DMS53 treated with DMSO at 0.1 percent for 48 hours (cell line): Measurements from ENCODE around the gene DUOX1.
A peak's percentile ranks its signal among the peaks of the same experiment; 100 is the strongest.

Experiments
- DNase-seq: peaks from one replicate; lab custom pipeline; 2025; ENCODE audit not compliant: unreplicated experiment; lab: John Stamatoyannopoulos, UW

Gene DUOX1

GRCh38 chr15:45166834-45167630, 37.2 kb downstream of the DUOX1 start:
- DNase-seq = peak; percentile 53

- no peak for DNase-seq
Measured at GRCh38 chr15:45167631-45168205, 37.9 kb downstream of the DUOX1 start.

GRCh38 chr15:45168286-45168685, 38.5 kb downstream of the DUOX1 start:
- no peak for DNase-seq

DNA sequence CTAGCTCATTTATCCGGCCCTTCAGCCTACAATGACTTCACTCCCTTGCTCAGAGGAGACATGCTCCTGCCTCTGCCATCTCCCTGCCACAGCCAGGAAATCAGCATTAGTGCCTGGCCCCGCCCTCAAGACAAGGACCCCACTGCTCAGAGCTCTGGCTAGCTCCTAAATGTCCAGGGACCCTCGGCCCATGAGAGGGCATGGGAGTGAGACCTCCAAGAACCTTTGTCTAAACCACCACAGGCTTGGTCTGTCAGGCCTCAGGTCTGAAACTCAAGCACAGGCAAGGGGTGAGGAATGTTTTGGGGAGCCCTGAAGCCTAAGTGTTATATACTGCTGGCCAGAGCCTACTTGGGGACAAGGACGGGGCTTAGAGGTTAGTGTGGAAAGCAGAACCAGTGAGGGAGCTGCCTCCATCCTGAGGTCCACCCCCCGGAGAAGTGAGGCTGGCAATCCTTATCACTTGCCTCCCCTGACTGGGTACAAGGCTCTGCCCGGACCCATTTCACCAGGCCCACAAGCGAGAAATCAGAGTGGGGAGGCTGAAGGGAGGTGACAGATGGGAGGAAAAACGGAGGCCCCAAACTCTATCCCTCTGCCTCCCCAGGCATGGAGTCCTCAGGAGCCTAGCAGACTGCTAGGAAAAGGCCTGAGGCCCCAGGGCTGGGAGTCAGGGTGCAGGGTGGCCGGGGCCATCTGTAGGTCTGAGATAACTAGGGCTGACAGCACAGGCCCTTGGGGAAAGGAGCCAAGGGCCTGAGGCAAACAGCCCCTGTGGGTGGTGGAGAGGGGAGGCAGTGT, 39.2 kb downstream of the DUOX1 start:
- DNase-seq = no peak

DNA sequence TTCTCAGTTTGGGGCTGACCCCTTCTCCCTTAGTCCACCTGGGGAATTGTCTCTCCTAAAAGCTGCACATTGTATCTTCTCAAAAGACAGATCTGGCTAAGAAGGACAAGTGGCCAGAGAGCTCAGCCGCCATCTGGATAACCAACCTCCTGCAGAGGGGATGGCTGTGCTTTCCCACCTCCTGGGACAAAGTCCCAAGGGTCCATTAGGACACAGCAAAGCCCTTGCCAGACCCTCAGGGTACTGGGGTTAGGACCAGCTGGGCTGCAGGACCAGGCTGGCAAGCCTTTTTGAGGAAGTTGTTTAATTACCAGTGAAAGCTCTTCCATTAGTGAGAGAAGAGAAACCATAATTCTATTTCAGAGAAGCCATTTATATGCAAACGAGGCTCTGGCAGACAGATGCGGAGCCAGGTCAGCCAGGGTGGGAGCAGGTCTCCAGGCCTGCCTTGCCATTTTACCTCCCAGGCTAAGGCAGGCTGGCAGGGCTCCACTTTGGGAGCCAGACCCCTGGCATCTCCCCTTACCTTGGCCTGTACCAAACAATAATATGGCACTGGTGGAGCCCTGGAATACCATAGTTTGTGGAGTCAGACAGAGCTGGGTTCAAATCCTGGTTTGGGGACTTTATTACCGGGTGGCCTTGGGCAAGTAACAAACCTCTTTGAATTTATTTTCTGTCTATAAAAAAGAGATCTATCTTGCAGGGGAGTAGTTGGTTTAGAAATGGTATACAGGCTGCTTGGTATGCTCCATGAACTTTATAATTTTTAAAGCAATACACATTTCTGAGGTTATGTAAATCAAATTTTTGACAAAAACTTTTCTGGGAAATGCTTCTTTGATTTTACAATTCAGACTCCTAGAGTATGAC, 40.0 kb downstream of the DUOX1 start:
- no peak for DNase-seq

DNA sequence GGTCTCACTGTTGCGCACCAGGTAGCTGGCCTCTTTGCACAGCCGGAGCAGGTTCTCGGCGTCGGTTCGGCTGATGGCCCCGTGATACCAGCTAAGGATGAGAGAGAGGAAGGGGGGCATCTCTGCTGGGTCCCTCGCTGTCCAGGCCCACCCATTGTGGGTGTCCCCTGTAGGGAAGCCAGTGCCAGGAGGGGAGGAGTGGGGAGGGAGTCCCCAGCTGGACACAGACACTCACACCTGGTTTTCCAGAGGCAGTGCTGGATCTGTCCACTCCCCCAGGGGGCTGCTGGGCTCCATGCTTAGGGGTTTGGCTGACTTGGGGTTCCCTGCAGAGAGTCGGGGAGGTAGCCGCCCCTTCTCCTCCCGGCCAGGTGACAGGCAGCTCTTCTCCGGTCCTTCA, 42.1 kb downstream of the DUOX1 start:
- no peak for DNase-seq

- no peak for DNase-seq
Measured at GRCh38 chr15:45174069-45174468, 44.3 kb downstream of the DUOX1 start.

- no peak for DNase-seq
Measured at GRCh38 chr15:45174577-45174976, 44.8 kb downstream of the DUOX1 start.

DNA sequence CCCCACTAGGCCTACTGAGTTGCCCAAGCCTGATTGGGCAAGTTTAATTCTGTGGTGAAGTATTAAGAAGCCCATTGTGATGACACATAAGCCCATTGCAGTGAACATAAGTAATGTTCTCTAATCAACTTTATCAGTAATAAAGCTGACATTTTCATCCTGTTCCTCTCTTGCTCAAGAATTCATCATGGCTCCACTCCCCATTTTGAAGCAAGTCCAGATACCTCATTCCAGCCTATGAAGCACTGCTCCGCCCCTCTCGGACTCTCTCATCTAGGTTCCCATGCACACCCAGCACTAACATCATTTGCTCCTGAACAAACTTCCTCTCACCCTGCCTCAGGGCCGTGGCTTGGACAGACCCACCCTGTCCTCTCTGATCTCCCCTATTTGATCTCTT, 47.5 kb downstream of the DUOX1 start:
- no peak for DNase-seq

GRCh38 chr15:45179221-45179985, 49.6 kb downstream of the DUOX1 start:
- DNase-seq = no peak

DNA sequence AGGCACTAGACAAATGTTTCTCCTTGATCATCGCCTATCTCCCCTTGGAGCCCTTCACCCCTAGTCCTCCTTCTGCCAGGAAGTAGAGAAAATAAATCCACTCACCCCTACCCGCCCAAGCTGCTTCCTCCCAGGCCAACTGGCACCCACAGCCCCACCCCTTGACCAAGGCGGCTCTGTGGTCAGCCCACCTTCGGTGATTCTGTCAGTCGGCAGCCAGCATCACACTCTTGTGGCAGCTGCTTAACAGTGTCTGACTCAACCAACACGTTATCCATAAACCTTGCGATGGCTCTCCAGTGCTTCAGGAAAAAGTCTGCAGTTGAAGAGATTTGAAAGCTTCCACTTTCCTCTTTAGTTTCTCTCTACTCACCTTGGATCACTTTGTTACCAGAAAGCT, 50.4 kb downstream of the DUOX1 start:
- no peak for DNase-seq

DNA sequence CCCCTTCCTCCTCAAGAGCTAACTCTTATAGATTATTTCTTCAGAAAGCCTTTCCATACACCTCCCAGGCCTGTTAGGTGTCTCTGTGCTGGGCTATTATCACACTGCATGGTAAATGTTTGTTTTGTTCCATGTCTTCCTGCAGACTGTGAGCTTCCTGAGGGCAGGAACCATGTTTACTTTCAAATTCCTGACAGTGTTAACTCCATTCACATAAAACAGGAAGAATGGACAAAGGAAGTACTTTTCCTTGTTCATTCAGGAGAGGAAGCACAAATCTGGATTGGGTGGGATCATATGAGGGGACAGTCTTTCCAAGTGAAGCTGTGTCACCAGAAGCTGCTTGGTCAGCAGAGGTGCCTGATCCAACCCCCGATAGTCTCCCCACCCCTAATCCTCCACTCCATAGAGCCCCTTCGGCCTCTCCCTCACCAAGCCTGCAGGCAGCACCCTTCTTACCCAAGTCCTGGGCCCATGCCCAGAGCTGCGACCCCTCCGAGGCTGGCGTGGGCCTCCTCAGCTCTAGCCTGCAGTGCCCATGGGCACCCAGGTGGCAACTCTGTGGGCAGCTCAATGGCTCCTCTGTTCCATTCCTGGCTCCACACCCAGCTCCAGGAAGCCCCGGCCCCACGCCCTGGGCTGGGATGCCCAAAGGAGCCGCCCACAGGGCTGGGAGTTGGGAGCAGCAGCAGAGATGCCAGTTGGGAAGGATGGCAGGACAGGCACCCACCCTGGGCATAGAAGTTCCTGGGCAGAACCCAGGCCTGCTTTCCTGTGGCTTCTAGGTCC, 51.0 kb downstream of the DUOX1 start:
- DNase-seq = no peak

GRCh38 chr15:45181491-45182285, 51.9 kb downstream of the DUOX1 start:
- peak; percentile 24 for DNase-seq

DNA sequence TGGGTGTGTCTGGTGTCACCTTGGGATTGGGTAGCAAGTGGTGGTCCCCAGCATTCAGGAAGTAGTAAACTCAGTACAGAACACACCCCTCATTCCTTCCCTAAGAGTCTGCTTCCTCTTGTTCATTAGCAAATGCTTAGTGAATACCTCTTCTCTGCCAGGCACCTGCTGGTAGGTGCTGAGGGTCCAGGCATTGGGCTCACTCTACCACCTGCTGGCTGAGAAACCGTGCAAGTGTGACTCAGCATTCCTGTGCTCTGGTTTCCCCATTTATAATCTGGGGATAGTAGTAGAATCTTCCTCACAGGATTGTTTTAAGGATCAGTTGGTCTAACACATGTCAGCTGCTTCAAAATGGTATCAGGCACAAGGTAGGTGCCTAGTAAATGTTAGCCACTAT, 53.2 kb downstream of the DUOX1 start:
- peak; percentile 34 for DNase-seq

GRCh38 chr15:45183511-45183910, 53.7 kb downstream of the DUOX1 start:
- DNase-seq = no peak

- no peak for DNase-seq
Measured at GRCh38 chr15:45184562-45185041, 54.8 kb downstream of the DUOX1 start.

- DNase-seq = no peak
Measured at GRCh38 chr15:45185069-45185779, 55.4 kb downstream of the DUOX1 start.
